ENCODE data around the gene LPCAT4. TPM values are rescaled to one million over a fixed set of nuclear protein-coding genes. Genes with fewer than 3 reads are reported as not detected.

The LPCAT4 gene
- total and polyA plus RNA-seq, 2 experiments from 2014 or later: 13.5 to 22.1 TPM

DNA sequence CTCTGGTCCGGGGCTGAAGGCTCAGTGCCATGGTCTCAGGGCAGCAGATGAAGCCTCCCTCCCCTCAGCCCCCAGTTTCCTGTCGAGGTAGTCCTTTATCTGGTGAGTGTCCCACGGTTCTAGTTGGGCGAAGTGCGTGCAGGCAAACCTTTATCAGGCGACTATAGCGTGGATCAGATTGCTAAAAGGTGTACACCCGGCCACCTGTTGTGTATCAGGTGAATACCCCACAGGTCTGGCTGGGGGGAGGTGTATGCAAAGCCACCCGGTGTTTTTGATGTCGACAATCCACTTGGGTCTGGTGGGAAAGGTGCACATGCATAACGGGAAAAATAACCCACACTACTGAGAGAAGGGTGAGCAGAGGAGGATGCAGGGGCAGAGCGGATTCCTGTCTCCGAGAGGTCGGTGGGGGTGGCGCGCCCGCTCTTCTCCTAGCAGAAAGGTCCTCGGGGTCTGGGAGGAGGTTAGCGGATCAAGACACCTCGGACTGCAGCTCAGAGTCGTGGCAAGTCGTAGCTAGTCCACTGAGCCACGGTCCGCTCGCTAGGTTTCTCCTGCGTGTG lies 29.9 kb downstream of the LPCAT4 start:
- peak overlapping the region; percentile 76 for H3K4me2 ChIP-seq
- H3K4me1 ChIP-seq (ENCODE audit: insufficient read depth): peaks cover 5% of the 10 kb centered on the region
- no peaks in the 10 kb centered on the region for H3K9me2 ChIP-seq (replicated peaks; ENCODE audit: insufficient read depth)
- H3K9me3 ChIP-seq (ENCODE audit: low read depth): no peaks in the 10 kb centered on the region
- no peaks in the 10 kb centered on the region for H3K27me3 ChIP-seq
- peaks cover 27% of the 10 kb centered on the region for H3K79me2 ChIP-seq
- TF ChIP-seq EZH2phosphoT487 (IDR thresholded peaks at IDR 0.05; ENCODE audit: low read depth, severe bottlenecking, unreplicated experiment): no peak
- TF ChIP-seq EZH2 (IDR thresholded peaks at IDR 0.05; ENCODE audit: borderline replicate concordance): no peak
- TF ChIP-seq, protein P1, sequence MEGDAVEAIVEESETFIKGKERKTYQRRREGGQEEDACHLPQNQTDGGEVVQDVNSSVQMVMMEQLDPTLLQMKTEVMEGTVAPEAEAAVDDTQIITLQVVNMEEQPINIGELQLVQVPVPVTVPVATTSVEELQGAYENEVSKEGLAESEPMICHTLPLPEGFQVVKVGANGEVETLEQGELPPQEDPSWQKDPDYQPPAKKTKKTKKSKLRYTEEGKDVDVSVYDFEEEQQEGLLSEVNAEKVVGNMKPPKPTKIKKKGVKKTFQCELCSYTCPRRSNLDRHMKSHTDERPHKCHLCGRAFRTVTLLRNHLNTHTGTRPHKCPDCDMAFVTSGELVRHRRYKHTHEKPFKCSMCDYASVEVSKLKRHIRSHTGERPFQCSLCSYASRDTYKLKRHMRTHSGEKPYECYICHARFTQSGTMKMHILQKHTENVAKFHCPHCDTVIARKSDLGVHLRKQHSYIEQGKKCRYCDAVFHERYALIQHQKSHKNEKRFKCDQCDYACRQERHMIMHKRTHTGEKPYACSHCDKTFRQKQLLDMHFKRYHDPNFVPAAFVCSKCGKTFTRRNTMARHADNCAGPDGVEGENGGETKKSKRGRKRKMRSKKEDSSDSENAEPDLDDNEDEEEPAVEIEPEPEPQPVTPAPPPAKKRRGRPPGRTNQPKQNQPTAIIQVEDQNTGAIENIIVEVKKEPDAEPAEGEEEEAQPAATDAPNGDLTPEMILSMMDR (IDR thresholded peaks at IDR 0.05; ENCODE audit: poor library complexity): no peak
- 5% methylated on average over 26 of the region's 26 CpGs for WGBS (ENCODE audit: low lambda C conversion rate, missing lambda C conversion rate)
- peak overlapping the region; percentile 92 for H2AFZ ChIP-seq
- peak overlapping the region; percentile 88 for H3K4me3 ChIP-seq
- H3K27ac ChIP-seq: peak overlapping the region; percentile 62
- no peak for DNase-seq (ENCODE audit: low spot score)
- H3K36me3 ChIP-seq (replicated peaks; ENCODE audit: insufficient read depth, low read depth): no peaks in the 10 kb centered on the region
- H4K20me1 ChIP-seq (ENCODE audit: insufficient read depth, poor library complexity, severe bottlenecking): no peaks in the 10 kb centered on the region

DNA sequence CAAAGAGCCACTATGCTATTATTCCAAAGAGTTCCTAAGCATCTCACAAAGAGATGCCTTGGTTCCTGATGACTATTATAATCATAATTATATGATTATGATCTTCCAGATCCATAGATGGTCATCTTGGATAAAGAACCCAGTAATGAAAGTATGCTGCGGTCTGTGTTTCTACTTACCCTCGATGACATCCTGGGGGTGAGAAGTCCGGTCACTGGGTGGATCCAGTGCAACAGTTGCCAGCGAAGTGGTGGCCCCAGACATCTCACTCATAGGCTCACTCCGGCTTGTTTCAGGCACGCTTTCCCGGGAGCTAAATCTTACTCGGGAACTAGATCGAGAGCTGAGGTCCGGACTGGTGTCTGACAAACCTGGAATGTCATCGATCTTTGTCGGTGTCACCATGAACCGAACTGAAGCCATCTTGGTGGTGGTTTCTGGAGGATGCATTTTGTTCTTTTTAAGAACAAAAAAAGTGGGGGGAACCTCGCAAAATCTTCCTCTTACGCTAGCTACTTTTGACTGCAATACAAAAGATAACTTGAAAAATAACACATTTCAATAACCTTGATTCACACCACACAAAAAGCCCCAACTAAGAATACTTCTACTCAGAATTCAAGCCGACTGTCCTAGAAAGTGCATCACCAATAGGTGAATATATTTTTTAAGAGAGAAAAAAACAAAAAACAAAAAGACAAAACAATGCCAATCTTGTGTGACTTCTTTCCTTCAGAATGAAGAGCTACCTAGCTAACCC lies 30.6 kb downstream of the LPCAT4 start:
- WGBS (ENCODE audit: low lambda C conversion rate, missing lambda C conversion rate): 94% methylated on average over 16 of the region's 16 CpGs

DNA sequence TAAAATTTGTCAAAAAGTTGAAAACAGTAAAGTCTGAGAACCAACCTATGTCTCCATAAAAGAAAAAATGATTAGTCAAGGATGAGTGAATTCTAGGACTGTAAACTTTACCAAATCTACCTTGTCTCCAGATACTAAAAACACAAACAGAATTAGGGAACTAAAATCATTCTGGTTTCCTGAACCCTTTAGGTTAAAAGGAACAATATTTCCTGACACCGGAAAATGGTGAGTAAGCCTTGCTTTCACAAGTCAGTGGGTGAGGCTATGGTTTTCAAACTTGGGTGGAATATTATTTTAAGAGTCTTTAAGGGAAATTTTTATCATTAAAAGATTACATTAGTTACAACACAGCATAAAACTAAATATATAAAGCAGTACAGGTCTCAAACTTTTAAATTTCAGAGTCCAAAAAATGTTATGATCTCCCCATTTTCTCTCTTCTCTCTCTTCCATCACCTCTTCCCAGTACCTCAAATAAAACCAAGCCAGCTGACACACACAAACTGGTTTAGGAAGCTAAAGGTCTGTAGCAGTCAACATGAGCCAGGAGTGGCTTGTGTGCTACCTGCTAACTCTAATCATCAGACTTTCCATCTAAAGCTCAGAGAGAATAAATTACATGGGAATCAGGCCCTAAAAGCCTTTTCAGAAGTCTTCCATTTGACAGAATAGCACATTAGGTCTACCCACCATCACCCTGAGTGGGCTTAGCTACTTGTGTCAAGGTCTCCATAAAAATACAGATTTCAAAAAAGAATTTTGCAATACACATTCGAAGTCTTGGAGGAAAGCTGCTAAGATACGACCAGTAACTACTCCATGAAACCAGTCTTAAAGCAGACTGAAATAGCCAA lies 31.6 kb downstream of the LPCAT4 start:
- H3K36me3 ChIP-seq (replicated peaks; ENCODE audit: insufficient read depth, low read depth): no peaks in the 10 kb centered on the region
- H3K27ac ChIP-seq: no peak overlapping the region
- no peak for DNase-seq (ENCODE audit: low spot score)
- H2AFZ ChIP-seq: no peak overlapping the region
- H3K79me2 ChIP-seq: peaks cover 10% of the 10 kb centered on the region
- H3K27me3 ChIP-seq: no peaks in the 10 kb centered on the region
- H3K9me3 ChIP-seq (ENCODE audit: low read depth): no peaks in the 10 kb centered on the region
- H3K4me1 ChIP-seq (ENCODE audit: insufficient read depth): no peaks in the 10 kb centered on the region
- no peak overlapping the region for H3K4me2 ChIP-seq
- no peaks in the 10 kb centered on the region for H3K9me2 ChIP-seq (replicated peaks; ENCODE audit: insufficient read depth)
- TF ChIP-seq, protein P1 (IDR thresholded peaks at IDR 0.05; ENCODE audit: poor library complexity): no peak
- TF ChIP-seq EZH2phosphoT487 (IDR thresholded peaks at IDR 0.05; ENCODE audit: low read depth, severe bottlenecking, unreplicated experiment) (no peak), EZH2 (IDR thresholded peaks at IDR 0.05; ENCODE audit: borderline replicate concordance) (no peak)
- H3K4me3 ChIP-seq: no peak overlapping the region
- WGBS (ENCODE audit: low lambda C conversion rate, missing lambda C conversion rate): 93% methylated on average over 3 of the region's 3 CpGs
- H4K20me1 ChIP-seq (ENCODE audit: insufficient read depth, poor library complexity, severe bottlenecking): no peaks in the 10 kb centered on the region

More for the DNA sequence above, 30.6 kb downstream of the LPCAT4 start:
- Histone ChIP-seq H3K9me2 (replicated peaks; ENCODE audit: insufficient read depth) (no peaks in the 10 kb centered on the region), H3K9me3 (ENCODE audit: low read depth) (no peaks in the 10 kb centered on the region), H3K4me1 (ENCODE audit: insufficient read depth) (no peaks in the 10 kb centered on the region), H3K27me3 (no peaks in the 10 kb centered on the region), H3K79me2 (peaks cover 20% of the 10 kb centered on the region), H4K20me1 (ENCODE audit: insufficient read depth, poor library complexity, severe bottlenecking) (no peaks in the 10 kb centered on the region), H3K27ac (no peak overlapping the region), H3K4me2 (peak overlapping the region; percentile 76), H3K36me3 (replicated peaks; ENCODE audit: insufficient read depth, low read depth) (no peaks in the 10 kb centered on the region), H2AFZ (peak overlapping the region; percentile 92), H3K4me3 (no peak overlapping the region)
- TF ChIP-seq EZH2 (IDR thresholded peaks at IDR 0.05; ENCODE audit: borderline replicate concordance) (no peak), EZH2phosphoT487 (IDR thresholded peaks at IDR 0.05; ENCODE audit: low read depth, severe bottlenecking, unreplicated experiment) (no peak)
- TF ChIP-seq, protein P1 (IDR thresholded peaks at IDR 0.05; ENCODE audit: poor library complexity): no peak
- no peak for DNase-seq (ENCODE audit: low spot score)
